GM18909 (cell line): ENCODE data around the gene SLC2A2.

Experiments used
- ATAC-seq: cut with Tn5 transposase; IDR thresholded peaks from one replicate; pipeline ENCODE4 v1.9.1; 2021; ENCODE audit warnings: mild to moderate bottlenecking; ENCODE audit not compliant: unreplicated experiment, poor library complexity

SLC2A2 gene

DNA sequence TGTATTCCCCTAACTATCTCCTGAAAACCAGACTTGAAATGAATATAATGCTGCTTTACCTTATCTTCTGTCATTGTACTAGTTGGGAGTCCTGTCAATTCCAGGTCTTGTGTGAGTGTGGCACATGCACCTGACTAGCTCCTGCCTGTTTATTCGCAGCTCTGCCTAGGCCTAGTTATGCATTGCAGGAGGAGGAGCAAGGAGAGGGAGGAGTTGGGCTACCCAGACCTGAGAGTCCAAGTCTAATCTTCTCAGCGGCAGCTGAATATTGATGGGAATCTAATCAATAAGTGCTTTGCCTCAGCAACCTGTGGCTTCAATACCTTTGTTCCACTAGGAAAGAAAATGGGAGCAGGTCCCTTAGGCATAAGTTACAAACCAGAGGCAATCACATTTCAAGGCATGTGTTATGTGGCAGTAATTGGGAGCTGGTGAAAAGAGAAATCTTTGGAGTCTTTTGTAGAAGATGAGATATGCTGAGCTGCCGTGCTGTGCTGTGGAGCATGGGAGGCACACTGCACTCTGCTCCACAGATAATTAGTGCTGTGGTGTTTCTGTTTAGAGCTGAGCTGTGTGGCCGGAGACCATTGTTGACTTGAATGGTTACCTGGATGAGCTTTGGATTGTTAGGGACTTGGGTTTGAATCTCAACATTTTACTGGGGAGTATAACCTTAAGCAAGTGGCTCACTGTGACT lies at the start of gene SLC2A2:
SLC2A2 (minus strand) TSS at position 124 of the 697 bp plus-strand sequence; CDS start at position 74, 50 bp downstream.
- ATAC-seq = no peak

DNA sequence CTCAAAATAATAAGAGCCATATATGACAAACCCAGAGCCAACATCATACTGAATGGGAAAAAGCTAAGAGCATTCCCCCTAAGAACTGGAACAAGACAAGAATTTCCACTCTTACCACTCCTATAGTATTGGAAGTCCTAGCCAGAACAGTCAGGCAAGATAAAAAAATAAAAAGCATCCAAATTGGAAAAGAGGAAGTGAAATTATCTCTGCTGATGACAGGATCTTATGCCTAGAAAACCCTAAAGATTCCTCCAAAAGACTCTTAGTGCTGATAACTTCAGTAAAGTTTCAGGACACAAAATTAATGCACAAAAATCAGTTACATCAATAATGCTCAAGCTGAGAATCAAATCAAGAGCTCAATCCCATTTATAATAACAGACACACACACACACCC lies 45.9 kb upstream of the SLC2A2 start:
- no peak for ATAC-seq

DNA sequence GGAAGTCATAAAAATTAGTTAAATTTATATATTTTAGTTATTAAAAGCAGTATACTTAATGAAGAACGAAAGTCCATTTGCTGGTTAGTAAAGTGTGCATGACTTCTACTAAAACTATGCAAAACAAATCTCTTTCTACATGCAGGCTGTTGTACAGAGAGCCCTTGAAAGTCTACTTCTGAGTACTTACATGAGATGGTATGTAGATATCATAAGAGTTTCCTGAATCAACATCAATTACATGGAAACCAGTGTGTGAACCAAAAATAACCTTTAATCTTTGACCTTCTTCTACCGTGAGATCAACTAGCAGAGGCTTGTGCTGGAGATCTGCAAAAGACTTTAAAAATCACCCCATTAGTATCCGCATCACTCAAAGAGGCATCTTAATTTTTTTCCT lies 42.1 kb upstream of the SLC2A2 start:
- no peak for ATAC-seq

- no peak for ATAC-seq
These were observed 39.7 kb upstream of the SLC2A2 start for GRCh38 chr3:171066206-171066605.

GRCh38 chr3:171065732-171066131 lies 39.2 kb upstream of the SLC2A2 start:
- ATAC-seq = no peak

- no peak for ATAC-seq
These were observed 37.9 kb upstream of the SLC2A2 start for GRCh38 chr3:171064461-171064860.

DNA sequence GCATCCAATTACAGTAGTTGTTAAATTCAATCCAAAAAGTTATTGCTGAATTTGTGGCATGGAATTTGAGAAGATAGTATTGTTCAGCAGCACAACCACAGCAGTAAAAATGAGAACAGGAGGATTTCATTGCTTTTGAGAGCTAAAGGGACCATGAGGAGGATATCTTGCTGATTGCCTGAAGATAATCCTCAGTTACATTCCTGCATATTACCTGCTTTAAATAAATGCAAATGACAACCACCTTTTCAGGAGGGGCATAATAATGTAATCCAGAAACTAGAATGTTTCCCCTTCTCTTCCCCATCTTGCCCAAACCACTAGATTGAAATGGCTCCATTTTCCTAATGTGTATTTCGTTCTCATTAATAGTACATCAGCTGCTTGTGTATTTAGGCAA lies 35.2 kb upstream of the SLC2A2 start:
- no peak for ATAC-seq

GRCh38 chr3:171059978-171060377 lies 33.5 kb upstream of the SLC2A2 start:
- ATAC-seq = no peak

DNA sequence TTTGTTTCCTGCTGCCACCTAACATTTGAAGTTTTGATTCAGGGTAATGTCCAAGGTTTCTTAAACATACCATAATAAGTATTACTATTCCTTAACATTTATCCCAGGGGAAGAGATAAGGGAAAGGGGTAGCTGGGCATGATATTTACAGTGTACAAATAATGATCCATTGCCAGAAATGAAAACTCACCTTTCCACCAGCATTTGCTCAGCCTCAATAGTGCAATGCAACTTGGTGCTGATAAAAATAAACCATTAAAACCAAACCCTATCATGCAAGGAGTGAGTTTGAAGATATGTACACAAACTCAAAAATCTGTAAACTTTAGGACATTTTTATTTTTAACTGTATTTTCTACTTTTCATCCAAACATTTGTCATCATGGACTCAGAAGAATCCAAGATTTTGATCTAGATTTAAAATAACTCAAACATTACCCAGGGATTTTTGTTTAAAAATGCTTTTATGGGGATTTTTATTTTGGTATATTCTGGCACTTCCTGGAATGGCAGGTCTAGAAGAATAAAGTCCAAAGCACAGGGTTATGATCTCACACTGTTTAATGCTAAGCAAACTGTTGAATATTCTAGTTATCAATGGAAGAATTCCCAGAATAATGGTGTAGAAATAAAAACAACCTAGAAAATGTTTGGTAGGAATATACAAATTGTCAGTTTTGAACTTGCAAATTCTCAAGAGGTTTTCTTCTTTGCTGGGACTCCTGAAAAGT lies 32.5 kb upstream of the SLC2A2 start:
- ATAC-seq = no peak

DNA sequence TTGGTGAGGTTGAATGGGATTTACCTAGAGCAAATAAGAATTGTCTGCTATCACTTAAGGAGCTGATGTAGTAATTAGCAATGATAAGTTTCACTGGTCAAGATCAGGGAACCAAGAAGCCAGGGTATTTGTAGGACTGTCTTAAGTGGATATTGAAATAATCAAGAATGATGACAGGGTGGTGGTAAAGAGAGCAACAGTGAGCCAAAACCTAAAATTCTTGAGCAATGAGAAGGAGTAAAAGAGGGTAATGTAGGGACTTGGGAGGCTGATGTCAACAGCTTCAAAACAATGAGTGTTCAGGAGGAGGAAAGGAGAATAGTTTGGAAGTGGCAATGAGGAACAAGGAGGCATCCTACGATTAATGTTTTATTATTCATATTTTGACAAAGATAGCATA lies 31.5 kb upstream of the SLC2A2 start:
- no peak for ATAC-seq

GRCh38 chr3:171057072-171057471 lies 30.6 kb upstream of the SLC2A2 start:
- peak; percentile 47 for ATAC-seq

DNA sequence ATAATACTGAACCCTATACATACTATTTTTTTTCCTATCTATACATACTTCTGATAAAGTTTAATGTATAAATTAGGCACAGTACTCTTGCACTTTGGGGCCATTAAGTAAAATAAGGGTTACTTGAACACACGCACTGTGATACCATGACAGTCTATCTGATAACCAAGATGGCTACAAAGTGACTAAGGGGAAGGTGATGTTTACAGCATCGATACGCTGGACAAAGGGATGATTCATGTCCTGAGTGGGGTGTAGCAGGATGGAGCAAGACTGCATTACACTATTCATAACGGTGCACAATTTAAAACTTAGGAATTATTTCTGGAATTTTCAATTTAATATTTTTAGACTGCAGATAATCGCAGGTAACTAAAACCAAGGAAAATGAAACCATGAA lies 30.0 kb upstream of the SLC2A2 start:
- no peak for ATAC-seq

DNA sequence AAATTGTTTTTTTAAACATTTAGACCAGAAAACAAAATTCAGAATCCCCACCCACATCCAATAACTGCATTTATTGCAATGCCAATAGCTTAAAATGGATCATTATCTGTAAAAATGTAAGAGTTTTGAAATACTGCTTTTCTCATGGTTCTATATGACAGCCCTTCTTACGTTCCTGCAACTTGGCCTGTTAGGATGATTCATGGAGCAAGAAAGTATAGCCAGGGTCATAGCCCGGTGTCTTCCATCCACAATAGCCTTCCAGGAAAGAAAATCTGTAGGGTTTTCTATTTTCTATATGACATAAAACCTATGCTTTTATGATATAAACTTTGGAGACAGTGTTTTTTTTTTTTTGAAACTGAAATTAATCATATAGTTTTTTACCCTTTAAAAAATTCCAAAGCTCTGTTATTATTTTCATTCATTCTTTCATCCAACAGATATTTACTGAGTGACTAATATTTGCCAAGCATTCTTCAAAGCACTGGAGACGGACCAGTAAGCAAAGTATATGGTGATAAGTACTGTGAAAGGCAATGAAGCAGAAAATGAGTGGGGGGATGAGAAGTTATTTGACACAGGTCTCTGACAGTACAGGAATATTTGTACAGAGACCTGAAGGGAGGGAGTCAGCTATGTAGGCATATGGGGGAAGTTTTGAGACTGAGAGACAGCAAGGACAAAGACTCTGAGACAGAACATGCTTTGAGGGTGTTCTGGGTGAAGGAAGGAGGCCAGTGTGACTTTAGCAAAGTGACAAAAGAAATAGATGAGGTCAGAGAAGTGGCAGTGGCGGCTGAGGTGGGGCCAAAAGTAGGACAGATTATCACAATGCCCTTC lies 29.0 kb upstream of the SLC2A2 start:
- no peak for ATAC-seq

DNA sequence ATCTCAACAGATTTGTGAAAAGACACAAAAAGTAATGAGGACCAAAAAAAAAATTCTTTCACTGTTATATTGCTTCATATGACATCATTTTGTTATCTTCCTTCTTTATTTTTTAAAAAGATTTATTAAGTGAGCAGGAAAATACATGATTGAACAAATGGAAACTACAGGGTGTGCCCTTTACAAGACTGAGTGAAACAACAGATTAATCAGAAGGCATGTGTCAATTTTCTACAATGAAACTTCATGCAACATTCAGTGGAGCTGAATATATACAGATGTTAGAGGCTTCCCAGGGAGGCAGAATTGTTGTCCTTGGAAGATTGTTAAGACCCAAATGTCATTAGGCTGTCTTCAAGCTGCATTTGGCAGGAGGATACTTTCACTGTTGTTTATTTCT lies 28.4 kb upstream of the SLC2A2 start:
- ATAC-seq = no peak

DNA sequence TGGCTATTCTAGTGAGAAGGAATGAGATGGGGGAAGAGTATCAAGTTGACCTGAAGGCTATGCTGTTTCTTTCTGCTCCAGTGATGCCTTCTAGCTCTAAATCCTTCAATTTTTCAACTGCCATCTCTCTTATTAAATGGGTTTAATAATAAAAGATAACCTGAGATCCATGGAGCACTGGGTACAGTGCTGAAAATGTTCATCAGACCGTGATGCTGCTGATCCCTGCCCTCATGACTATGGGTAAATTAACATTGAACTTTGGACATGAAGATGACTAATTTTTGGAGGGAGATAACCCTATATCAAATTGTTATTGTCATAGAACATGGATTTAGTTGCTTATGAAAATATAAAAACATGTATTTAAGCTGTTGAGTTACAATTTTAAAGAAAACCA lies 27.7 kb upstream of the SLC2A2 start:
- no peak for ATAC-seq

DNA sequence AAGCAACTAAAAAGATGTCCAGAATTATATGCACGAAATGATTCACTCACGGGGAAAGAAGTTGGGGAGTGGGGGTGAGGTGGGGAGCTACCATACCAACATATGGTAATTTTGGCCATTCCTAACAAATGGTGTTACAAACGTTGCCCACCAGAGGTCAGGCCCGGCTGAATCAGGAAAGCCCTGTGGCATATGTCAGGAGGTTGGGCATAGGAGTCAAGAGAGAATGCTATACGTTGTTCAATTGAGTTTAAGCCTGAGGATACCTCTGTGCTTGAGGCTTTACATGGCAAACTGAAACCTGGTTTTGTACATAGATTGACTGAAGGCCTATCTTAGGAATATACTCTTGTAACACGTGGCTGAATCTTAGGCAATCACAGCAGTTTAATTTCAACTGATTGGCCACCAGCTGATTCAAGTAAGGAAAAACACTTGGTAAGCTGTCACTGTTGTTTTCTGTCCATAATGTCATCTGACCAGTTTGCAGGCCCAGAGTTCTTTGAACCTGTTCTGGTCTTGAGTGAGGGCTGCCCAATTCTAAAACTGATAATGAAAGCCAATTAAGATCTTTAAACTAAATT lies 23.4 kb upstream of the SLC2A2 start:
- ATAC-seq = peak; percentile 96

- ATAC-seq = no peak
These were observed 20.2 kb upstream of the SLC2A2 start for GRCh38 chr3:171046760-171047159.

DNA sequence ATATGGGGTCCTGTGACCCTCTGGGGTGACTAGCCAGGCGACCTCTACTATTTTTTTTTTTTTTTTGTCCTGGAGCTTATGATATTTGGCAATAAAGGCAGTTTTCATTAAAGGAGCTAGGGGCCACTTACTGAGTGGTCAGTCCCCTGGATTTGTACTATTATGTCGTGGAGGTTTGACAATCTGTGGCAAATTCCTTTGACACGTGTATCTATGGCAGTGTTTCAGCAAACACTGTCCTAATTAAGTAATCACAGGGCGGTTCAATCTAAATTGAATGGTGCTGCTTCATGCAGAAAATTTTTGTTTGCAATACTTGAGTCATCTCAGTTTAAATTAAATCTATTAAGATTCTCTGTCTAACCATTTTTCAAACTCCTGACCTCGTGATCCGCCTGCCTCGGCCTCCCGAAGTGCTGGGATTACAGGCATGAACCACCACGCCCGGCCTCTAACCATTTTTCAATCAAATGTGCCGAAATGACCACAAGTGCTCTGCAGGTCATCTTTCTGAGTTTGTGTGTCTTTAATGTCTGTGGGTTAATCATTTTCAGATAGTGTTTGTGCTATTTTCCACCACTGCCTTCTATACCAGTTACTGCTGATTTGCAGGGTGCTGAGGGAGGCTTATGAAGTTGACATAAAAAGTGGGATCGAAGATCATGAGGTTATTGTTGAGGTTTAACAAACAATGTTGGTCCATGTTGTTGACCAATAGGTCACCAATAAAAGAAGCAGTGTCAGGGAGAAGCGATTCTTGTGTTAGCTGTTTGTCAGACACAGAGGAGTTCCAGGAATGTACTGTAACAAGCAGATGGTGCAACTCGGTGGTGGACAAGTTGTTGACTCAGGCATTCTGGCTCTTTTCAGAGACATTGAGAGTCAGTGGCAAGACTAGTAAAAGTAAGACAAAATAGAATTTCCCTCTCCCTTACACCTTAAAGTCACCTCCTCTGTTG lies 18.6 kb upstream of the SLC2A2 start:
- no peak for ATAC-seq

GRCh38 chr3:171044384-171044783 lies 17.9 kb upstream of the SLC2A2 start:
- no peak for ATAC-seq

DNA sequence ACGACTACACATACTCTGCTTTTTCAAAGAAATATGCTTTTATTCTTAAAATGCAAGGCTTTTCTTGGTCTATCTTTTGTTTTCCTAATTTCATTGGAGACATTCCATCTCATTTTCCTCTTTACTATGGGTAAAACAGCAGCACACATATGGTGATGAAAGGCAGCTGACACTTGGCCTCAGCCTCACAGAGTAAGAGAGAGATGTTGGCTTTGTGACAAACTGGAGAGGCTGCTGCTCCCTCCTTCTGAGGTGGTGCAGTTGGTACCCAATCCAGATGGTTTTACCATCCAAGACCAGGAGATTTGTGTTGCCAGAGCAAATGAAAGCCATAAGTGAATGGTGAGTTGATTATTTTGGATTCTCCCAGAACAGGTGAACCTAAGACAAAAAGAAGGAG lies 13.2 kb upstream of the SLC2A2 start:
- no peak for ATAC-seq
